ENCODE measurements around the gene CCDC86. TPM values are rescaled to one million over a fixed set of nuclear protein-coding genes. Genes with fewer than 3 reads are reported as not detected.

The CCDC86 gene
- total RNA-seq, 1 experiment from 2014 or later = 51.5 TPM

- CTCF ChIA-PET = interaction anchor here (0.7 to 0.8 kb wide), 2 partner anchors 27 to 62 kb away, joined by 3 read pairs; no protein-coding TSS in a partner anchor
- no TSS peak for BruUV-seq (replicated peaks)
- Mint-ChIP-seq H3K4me3 (ENCODE audit: low read depth, unreplicated experiment) (no peak overlapping the region), H3K9me3 (ENCODE audit: low read depth, unreplicated experiment) (no peaks in the 10 kb centered on the region), H3K4me1 (ENCODE audit: low read depth, unreplicated experiment) (peaks cover 14% of the 10 kb centered on the region), H3K27ac (ENCODE audit: unreplicated experiment) (no peak overlapping the region), H3K27me3 (ENCODE audit: unreplicated experiment) (peaks cover 29% of the 10 kb centered on the region), H3K36me3 (ENCODE audit: insufficient read depth, unreplicated experiment) (peaks cover 30% of the 10 kb centered on the region)
- TF ChIP-seq, protein P1, sequence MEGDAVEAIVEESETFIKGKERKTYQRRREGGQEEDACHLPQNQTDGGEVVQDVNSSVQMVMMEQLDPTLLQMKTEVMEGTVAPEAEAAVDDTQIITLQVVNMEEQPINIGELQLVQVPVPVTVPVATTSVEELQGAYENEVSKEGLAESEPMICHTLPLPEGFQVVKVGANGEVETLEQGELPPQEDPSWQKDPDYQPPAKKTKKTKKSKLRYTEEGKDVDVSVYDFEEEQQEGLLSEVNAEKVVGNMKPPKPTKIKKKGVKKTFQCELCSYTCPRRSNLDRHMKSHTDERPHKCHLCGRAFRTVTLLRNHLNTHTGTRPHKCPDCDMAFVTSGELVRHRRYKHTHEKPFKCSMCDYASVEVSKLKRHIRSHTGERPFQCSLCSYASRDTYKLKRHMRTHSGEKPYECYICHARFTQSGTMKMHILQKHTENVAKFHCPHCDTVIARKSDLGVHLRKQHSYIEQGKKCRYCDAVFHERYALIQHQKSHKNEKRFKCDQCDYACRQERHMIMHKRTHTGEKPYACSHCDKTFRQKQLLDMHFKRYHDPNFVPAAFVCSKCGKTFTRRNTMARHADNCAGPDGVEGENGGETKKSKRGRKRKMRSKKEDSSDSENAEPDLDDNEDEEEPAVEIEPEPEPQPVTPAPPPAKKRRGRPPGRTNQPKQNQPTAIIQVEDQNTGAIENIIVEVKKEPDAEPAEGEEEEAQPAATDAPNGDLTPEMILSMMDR (IDR thresholded peaks at IDR 0.05; ENCODE audit: unreplicated experiment) = no peak
- intact Hi-C loops (cut with micrococcal nuclease; ENCODE audit: unreplicated experiment) = no loop called here
- no peak for DNase-seq
Measured at GRCh38 chr11:60838132-60838531, 3.8 kb upstream of the CCDC86 start.

GRCh38 chr11:60840470-60841430 lies 1.2 kb upstream of the CCDC86 start:
- H3K36me3 Mint-ChIP-seq (ENCODE audit: insufficient read depth, unreplicated experiment) = peaks cover 43% of the 10 kb centered on the region
- no TSS peak for BruUV-seq (replicated peaks)
- H3K4me1 Mint-ChIP-seq (ENCODE audit: low read depth, unreplicated experiment) = peaks cover 39% of the 10 kb centered on the region
- intact Hi-C loops (cut with micrococcal nuclease; ENCODE audit: unreplicated experiment) = no loop called here
- TF ChIP-seq, protein P1 (IDR thresholded peaks at IDR 0.05; ENCODE audit: unreplicated experiment) = no peak
- no peaks in the 10 kb centered on the region for H3K9me3 Mint-ChIP-seq (ENCODE audit: low read depth, unreplicated experiment)
- H3K4me3 Mint-ChIP-seq (ENCODE audit: low read depth, unreplicated experiment) = peak overlapping the region; percentile 93
- DNase-seq = no peak
- CTCF ChIA-PET = no interaction called here
- H3K27me3 Mint-ChIP-seq (ENCODE audit: unreplicated experiment) = peaks cover 15% of the 10 kb centered on the region
- H3K27ac Mint-ChIP-seq (ENCODE audit: unreplicated experiment) = peak overlapping the region; percentile 58

DNA sequence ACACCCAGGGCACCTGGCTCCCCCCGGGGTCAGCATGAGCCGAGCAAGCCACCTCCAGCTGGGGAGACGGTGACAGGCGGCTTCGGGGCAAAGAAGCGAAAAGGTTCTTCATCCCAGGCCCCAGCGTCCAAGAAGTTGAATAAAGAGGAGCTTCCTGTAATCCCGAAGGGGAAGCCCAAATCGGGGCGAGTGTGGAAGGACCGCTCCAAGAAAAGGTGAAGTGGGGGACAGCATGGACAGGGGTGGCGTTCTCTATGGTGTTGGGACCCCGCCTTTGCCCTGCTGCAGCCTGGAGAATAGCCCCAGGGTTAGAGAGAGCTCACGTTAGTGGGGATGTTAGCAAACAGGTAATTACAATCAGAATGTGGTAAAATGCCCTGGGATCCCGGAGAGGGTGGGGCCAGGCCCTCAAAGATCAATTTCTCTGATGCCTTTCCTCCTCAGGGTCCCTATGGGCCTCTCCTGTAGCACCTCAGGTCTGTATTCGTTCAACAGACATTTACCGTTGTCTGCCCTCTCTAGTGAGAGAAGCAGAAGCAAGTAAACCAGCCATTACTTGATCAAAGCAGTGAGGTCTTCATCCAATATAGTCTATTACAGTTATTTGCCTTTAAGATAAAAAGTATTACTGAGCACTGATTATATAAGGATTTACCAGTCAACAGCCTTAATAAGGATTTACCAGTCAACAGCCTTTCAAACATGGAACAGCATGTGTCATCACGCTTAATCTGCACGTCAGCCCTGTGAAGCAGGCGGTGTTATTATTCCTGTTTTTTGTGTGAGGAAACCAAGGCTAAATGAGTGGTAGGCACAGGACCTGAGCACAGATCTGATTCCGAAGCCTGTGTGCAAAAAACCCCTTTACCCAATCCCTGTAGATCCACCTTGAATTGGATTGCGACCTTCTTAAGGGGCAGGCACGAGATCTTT lies 1.0 kb downstream of the CCDC86 start:
- no TSS peak for BruUV-seq (replicated peaks)

More for the DNA sequence above, 1.0 kb downstream of the CCDC86 start:
- no peaks in the 10 kb centered on the region for H3K9me3 Mint-ChIP-seq (ENCODE audit: low read depth, unreplicated experiment)
- TF ChIP-seq, protein P1 (IDR thresholded peaks at IDR 0.05; ENCODE audit: unreplicated experiment) = no peak
- CTCF ChIA-PET = no interaction called here
- H3K4me1 Mint-ChIP-seq (ENCODE audit: low read depth, unreplicated experiment) = peaks cover 39% of the 10 kb centered on the region
- H3K27me3 Mint-ChIP-seq (ENCODE audit: unreplicated experiment) = no peaks in the 10 kb centered on the region
- DNase-seq = no peak
- intact Hi-C loops (cut with micrococcal nuclease; ENCODE audit: unreplicated experiment) = no loop called here
- peak overlapping the region; percentile 58 for H3K27ac Mint-ChIP-seq (ENCODE audit: unreplicated experiment)
- peak overlapping the region; percentile 93 for H3K4me3 Mint-ChIP-seq (ENCODE audit: low read depth, unreplicated experiment)
- peaks cover 56% of the 10 kb centered on the region for H3K36me3 Mint-ChIP-seq (ENCODE audit: insufficient read depth, unreplicated experiment)

Measured in Calu3 (cell line).